GM19023 (cell line): Measurements from ENCODE around the gene SHISA9.

Source experiments
- ATAC-seq: cut with Tn5 transposase; IDR thresholded peaks from one replicate; pipeline ENCODE4 v1.9.1; 2021; ENCODE audit warnings: mild to moderate bottlenecking, moderate library complexity; ENCODE audit not compliant: unreplicated experiment

SHISA9 gene

DNA sequence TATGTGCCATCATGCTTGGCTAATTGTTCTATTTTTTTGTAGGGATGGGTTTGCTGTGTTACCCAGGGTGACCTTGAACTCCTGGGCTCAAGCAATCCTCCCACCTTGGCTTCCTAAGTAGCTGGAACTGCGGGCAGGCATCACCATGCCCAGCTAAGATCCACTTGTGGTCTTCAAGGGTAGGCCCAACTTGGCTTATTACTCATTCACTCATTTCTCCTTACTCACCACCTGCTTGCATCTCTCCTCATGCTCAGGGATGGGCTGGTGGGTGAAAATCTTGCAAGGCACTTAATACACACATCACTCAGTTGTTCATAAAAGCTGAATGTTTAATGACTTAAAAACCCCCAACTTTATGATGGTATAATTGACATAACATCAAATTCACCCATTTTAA, 207.8 kb downstream of the SHISA9 start:
- no peak for ATAC-seq

GRCh38 chr16:13110124-13110796, 208.9 kb downstream of the SHISA9 start:
- no peak for ATAC-seq

GRCh38 chr16:13111747-13112146, 210.3 kb downstream of the SHISA9 start:
- no peak for ATAC-seq

- ATAC-seq = no peak
These were observed 212.3 kb downstream of the SHISA9 start for GRCh38 chr16:13113741-13114140.

DNA sequence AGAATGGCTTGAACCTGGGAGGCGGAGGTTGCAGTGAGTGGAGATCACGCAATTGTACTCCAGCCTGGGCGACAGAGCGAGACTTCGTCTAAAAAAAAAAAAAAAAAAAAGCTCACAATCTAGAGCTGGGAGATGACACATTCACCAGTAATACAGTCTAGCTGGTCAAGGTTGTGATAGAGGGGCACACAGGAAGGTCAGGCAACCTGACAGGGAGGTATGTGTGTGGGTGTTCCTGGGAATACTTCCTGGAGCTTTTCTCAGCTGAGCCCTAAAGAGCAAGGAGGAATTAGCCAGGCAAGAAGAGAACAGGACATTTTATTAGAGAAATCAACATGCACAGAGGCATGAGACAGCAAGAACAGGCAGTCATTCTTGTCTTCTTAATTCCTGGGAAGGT, 216.7 kb downstream of the SHISA9 start:
- no peak for ATAC-seq

DNA sequence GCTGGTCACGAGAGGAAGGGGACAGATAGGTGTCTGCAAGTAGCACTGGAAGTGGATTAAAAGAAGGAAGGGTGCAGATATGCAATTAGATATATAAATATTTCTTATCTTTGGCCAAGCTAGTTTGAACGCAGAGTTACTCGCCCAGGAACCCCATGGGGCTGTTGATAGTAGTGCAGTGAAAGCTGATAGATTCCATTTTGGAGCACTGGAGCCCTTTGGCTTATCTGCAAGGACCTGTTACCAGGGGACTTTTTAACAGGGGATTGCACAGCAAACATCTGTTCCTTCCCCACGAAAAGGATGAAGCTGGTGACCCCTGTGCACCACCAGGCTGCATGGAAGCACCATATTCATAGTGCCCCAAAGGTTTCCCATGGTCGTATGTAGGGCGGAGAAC, 218.7 kb downstream of the SHISA9 start:
- ATAC-seq = no peak

DNA sequence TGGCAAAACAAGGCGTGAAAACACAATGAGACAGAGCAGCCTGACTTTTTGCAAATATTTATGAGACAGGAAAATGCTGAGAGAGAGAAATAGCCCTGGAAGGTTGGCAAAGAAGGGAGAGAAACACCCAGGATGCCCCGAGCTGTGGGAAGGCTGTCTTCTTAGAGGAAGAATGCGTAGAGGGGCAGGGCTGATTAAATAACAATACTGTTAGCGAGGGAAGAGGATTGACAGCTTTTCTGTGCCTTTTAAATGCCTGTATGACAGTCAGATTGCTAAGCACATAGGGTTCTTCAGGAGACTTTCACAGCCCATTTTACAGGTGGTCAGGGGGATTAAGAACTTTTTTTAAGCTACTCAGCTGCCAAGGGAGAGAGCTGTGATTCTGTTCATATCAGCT, 219.2 kb downstream of the SHISA9 start:
- ATAC-seq = no peak

- ATAC-seq = no peak
These were observed 222.6 kb downstream of the SHISA9 start for GRCh38 chr16:13123991-13124390.

DNA sequence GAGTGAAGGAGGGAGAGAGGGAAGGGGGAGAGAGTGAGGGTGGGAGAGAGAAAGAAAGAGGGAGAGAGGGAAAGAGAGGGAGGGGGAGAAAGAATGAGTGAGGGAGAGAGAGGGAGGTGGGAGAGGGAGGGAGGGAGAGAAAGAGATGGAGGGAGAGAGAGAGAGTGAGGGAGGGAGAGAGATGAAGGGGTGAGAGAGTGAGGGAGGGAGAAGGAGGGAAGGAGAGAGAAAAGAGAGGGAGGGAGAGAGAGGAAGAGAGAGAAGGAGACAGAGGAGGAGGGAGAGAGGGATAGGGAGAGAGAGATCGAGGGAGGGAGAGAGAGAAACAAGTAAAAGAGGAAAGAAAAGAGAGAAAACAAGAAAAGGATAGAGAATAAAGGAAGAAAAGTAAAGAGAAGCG, 225.7 kb downstream of the SHISA9 start:
- no peak for ATAC-seq

DNA sequence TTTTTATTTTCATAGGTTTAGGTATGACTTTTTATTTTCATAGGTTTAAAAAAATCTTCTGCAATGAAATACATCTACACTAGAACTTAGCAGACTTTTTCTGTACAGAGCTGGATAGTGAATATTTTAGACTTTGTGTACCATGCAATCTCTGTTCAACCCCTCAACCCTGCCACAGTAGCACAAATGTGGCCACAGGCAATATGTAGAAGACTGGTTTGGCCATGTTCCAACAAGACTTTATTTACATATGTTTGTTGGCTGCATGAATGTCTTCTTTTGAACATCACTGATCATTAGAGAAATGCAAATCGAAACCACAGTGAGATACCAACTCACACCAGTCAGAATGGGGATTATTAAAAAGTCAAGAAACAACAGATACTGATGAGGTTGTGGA, 229.2 kb downstream of the SHISA9 start:
- ATAC-seq = no peak

- no peak for ATAC-seq
These were observed 233.4 kb downstream of the SHISA9 start for GRCh38 chr16:13134836-13135235.

DNA sequence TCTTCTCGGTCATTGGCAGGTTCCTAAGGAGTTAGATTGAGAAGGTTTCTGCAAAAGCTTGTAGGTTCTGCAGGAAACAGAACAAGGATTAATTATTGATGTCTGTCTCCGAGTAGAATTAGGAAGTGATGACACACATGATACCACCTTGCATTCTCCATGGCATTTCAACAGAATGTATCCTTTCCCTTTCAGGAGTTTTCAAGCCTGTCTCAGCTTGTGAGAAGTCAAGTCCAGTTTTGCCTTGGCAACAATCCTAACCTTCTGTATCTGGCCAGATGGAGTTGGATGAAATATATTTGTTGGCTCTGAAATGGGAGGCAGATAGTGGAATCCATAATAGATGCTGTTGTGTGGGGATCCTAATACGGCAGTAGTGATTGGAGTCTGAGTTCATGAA, 235.5 kb downstream of the SHISA9 start:
- no peak for ATAC-seq

DNA sequence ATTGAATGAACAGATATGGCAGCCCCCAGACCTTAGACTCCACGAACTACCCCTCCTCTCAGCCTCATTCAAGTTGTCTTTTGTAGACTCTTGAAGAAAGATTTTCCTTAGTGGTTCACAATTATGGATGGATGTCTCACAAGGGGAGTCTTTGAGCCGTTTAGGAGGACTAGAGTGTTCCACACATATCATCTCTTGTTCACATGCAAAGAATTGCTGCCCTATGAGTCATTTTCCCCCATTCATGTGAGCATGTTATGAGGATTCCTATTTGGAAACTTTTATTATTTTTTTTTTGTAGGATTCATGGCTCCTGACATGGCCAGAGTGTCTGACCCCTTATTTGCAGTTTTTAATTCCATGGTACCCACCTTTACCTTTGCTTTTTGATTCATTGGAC, 237.1 kb downstream of the SHISA9 start:
- no peak for ATAC-seq

GRCh38 chr16:13139661-13140241, 238.4 kb downstream of the SHISA9 start:
- no peak for ATAC-seq

DNA sequence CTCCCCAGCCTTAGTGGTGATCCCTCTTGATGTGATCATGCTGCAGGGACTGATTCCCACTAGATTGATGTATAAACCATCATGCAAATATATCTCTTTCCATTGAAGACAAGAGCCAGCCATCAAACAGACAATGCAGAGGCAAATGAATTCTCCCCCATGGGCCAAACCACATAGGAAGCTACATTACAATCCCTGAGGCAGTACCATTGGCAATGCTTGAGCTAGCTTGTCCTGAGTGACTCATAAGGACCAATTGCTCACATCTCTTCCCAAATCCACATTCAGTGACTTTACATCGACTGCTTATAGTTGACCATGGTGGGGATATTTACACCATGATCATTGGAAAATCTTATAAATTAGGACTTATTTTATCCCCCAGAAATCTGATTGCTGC, 242.2 kb downstream of the SHISA9 start:
- ATAC-seq = no peak

GRCh38 chr16:13146829-13147228, 245.4 kb downstream of the SHISA9 start:
- ATAC-seq = no peak

DNA sequence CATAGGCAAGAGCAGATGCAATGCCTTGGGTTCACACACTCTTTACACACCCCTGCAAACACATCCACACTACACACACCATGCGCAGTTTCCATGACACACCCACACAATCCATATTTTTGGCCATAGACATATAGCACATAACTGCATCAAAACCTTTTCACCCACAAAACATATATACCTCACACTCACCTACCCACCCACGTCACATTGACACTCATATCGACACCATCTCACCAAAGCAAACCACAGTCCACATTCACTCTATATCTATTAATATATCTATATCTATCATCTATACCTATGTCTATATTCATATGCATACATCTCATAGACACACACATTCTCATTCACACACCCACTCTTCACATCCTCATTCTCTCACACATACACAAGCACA, 246.9 kb downstream of the SHISA9 start:
- ATAC-seq = no peak

DNA sequence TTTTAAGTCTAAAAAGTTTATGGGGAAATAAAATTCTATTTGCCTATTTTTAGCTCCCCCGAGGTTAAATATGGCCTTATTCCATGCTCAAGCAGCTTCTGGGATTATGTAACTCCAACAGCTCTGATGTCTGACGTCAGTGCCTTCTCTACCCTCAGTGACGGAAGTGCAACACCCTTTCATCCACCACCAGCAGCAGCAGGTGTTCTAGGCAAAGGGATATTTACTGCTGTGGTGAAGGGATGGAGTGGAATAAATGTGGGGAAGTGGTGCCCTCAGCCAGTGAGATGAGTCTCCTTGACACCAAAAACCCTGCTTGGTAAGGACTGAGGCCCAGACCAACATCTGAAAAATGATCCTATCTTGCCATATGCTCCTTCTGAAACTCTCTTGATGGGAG, 247.4 kb downstream of the SHISA9 start:
- no peak for ATAC-seq

DNA sequence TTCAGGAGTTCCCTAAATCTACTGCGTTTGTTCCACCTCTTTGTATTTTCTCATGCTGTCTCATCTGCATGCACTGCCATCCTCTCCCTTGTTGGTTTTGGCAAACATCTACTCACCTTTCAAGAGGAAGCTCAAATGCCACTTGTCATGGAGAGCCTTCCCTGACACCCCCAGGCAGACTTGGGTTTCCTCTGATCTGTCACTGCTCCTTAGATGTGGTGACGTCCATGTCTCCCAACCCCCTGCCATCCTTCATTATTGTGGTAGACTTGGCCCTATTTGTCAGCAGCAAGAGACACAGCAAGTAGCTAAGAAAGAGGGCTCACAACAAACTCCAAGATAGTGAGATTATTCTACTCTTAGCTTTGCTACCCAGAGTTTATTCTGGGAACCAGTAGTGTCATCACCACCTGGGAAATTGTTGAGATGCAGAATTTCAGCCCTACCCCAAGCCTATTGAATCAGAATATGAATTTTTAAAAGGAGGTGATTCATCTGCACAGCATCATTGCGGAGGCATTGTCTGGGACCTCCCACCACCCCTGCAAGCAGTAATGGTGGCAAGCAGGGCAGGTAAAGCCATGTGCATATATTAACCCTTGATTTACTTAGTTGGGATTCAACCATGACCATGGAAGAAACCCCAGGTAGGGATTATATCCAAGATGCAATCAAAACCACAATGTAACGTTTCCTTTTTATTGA, 248.9 kb downstream of the SHISA9 start:
- no peak for ATAC-seq

DNA sequence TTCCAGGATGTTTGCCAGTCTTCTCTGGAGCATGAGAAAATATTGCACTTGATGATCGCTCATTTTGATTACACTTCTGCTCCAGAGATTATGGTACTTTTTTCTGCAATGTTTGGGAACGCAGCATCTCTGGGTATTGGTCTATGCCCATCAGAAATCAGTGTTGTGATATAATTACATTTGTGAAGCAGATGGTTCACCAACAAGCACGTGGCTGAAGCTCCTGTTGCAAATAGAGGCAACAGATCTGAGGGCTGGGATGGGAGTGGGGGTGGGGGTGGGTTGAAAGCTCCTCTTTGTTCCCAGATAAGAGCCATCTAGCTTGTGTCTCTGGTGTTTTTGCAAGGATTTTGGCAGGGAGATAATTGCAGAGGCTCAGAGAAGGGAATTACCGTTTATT, 252.3 kb downstream of the SHISA9 start:
- ATAC-seq = no peak

DNA sequence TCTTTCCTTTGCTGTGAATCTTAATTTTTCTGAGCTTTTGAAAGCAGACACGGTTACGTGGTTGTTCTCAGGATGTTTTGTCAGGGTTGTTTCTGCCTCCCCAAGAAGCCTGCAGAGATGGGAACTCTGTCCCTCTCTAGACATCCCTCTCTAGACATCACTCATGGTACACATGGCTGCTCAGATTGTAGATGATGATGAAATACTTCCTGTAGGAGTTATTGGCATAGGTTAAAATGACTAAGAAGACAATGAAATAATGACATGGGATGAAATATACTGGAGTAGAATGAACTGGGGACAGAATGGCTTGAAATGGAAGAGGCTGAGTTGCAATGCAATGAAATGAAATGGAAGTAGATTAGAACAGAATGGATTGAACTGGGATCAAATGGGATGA, 253.4 kb downstream of the SHISA9 start:
- ATAC-seq = no peak

- no peak for ATAC-seq
These were observed 254.0 kb downstream of the SHISA9 start for GRCh38 chr16:13155377-13155776.
